ENCODE data around the gene MYO18B.

DNA sequence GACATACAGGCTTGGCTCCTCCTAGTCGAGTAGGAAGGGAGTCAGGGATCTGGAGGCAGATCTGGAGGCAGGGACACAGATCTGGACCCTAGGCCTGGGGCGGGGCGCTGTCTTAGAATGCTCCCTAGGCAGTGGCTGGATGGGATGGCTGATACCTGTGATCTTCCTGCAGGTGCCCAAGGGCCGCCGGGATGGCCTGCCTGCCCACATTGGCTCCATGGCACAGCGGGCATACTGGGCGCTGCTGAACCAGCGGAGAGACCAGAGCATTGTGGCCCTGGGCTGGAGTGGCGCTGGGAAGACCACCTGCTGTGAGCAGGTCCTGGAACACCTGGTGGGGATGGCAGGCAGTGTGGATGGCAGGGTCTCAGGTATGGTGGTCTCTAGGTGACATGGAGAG is 35.4 kb downstream of the MYO18B start:
- TF ChIP-seq ZFX (IDR thresholded peaks at IDR 0.05), result no peak
- no peak for TF ChIP-seq CTCF (conservative IDR thresholded peaks at IDR 0.05)

Data from C4-2B (cell line).